CD14-positive monocyte (primary cell): Measurements from ENCODE around the gene FUT8. TPM values are rescaled to one million over a fixed set of nuclear protein-coding genes. Genes with fewer than 3 reads are reported as not detected.

Source experiments
- DNase-seq, 3 donors: peaks; one replicate each; pipeline ENCODE4 v3.0.0-alpha.2; 2011 to 2022
- H2AFZ ChIP-seq: 2 replicates; pipeline ENCODE4 v1.6.0; 2012; ENCODE audit warnings: mild to moderate bottlenecking, low read depth, low read length, inconsistent platforms; ENCODE audit not compliant: insufficient read depth, poor library complexity, severe bottlenecking
- H3K27ac ChIP-seq, 2 donors: 1 replicate in 1 of 2; 2 replicates in 1 of 2; pipeline ENCODE4 v1.5.1; 2012 to 2013; ENCODE audit warnings: low read length in 2 of 2, control low read depth in 1 of 2, inconsistent platforms in 1 of 2, low read depth in 1 of 2, mild to moderate bottlenecking in 1 of 2
- H3K27me3 ChIP-seq, 2 donors: one replicate each; pipeline versions ENCODE4 v1.6.0 to v1.6.1; 2011 to 2013; ENCODE audit warnings: low read length in 2 of 2; ENCODE audit not compliant: control insufficient read depth in 2 of 2, insufficient read depth in 2 of 2
- H3K36me3 ChIP-seq, 2 donors: replicated peaks in 1 of 2; 1 replicate in 1 of 2; 2 replicates in 1 of 2; pipeline versions ENCODE4 v1.5.1 to v1.6.1; 2012 to 2013; ENCODE audit warnings: low read length in 2 of 2, control low read depth in 1 of 2, inconsistent platforms in 1 of 2, mild to moderate bottlenecking in 1 of 2; ENCODE audit not compliant: insufficient read depth in 2 of 2, control insufficient read depth in 1 of 2
- H3K4me1 ChIP-seq, 2 donors: 1 replicate in 1 of 2; 2 replicates in 1 of 2; pipeline versions ENCODE4 v1.5.1 to v1.6.1; 2012 to 2013; ENCODE audit warnings: low read length in 2 of 2, control low read depth in 1 of 2, inconsistent platforms in 1 of 2, mild to moderate bottlenecking in 1 of 2, moderate library complexity in 1 of 2; ENCODE audit not compliant: insufficient read depth in 2 of 2, control insufficient read depth in 1 of 2
- H3K4me2 ChIP-seq: replicated peaks from 2 replicates; pipeline ENCODE3; 2012; ENCODE audit warnings: low read length, moderate library complexity, mild to moderate bottlenecking; ENCODE audit not compliant: poor library complexity, severe bottlenecking; ENCODE audit errors: extremely low read depth
- H3K4me3 ChIP-seq, 3 experiments: fragments of 200-600 bp in 1 of 3; sonication (generic) in 1 of 3; replicated peaks in 1 of 3; 1 replicate in 2 of 3; 2 replicates in 1 of 3; pipeline ENCODE4 v1.5.1; 2011 to 2013; ENCODE audit warnings: low read length in 3 of 3, mild to moderate bottlenecking in 3 of 3, control low read depth in 2 of 3, low read depth in 2 of 3, inconsistent platforms in 1 of 3, moderate library complexity in 1 of 3
- H3K79me2 ChIP-seq: 2 replicates; pipeline ENCODE4 v1.6.0; 2012; ENCODE audit warnings: mild to moderate bottlenecking, control low read depth, inconsistent platforms, low read length, moderate library complexity; ENCODE audit not compliant: insufficient read depth
- H3K9ac ChIP-seq: 2 replicates; pipeline ENCODE4 v1.6.0; 2017; ENCODE audit warnings: low read length, mild to moderate bottlenecking; ENCODE audit not compliant: insufficient read depth, poor library complexity, severe bottlenecking
- H3K9me3 ChIP-seq, 2 donors: replicated peaks in 1 of 2; 1 replicate in 1 of 2; 2 replicates in 1 of 2; pipeline versions ENCODE4 v1.5.1 to v1.6.1; 2012 to 2013; ENCODE audit warnings: low read length in 2 of 2, control low read depth in 1 of 2; ENCODE audit not compliant: control insufficient read depth in 1 of 2, insufficient read depth in 1 of 2
- H4K20me1 ChIP-seq: 2 replicates; pipeline ENCODE4 v1.6.0; 2012; ENCODE audit warnings: mild to moderate bottlenecking, low read length, control low read depth, moderate library complexity; ENCODE audit not compliant: insufficient read depth
- H3K27ac Mint-ChIP-seq, 7 donors: one replicate each; pipeline ENCODE4 v1.8.0; 2020; ENCODE audit warnings: mild to moderate bottlenecking in 7 of 7, mixed read lengths in 7 of 7, moderate library complexity in 6 of 7, inconsistent platforms in 2 of 7
- H3K27me3 Mint-ChIP-seq, 3 donors: one replicate each; pipeline ENCODE4 v1.8.0; 2021 to 2022; ENCODE audit warnings: low read depth in 3 of 3, mild to moderate bottlenecking in 3 of 3, mixed read lengths in 3 of 3, moderate library complexity in 3 of 3, inconsistent platforms in 1 of 3
- H3K36me3 Mint-ChIP-seq, 2 donors: one replicate each; pipeline ENCODE4 v1.8.0; 2020; ENCODE audit warnings: mixed read lengths in 2 of 2, inconsistent platforms in 1 of 2, mild to moderate bottlenecking in 1 of 2
- H3K4me1 Mint-ChIP-seq: one replicate; pipeline ENCODE4 v1.8.0; 2020; ENCODE audit warnings: mild to moderate bottlenecking, mixed read lengths
- H3K4me3 Mint-ChIP-seq, 2 donors: one replicate each; pipeline ENCODE4 v1.8.0; 2020; ENCODE audit warnings: mild to moderate bottlenecking in 2 of 2, mixed read lengths in 2 of 2, moderate library complexity in 1 of 2
- H3K9me3 Mint-ChIP-seq, 7 donors: one replicate each; pipeline ENCODE4 v1.8.0; 2020 to 2022; ENCODE audit warnings: mixed read lengths in 7 of 7, mild to moderate bottlenecking in 6 of 7, moderate library complexity in 6 of 7, inconsistent platforms in 2 of 7
- CTCF ChIP-seq: fragments of 200-600 bp; IDR thresholded peaks from one replicate; pipeline ENCODE4 v1.8.0; 2022; ENCODE audit warnings: antibody characterized with exemption, mild to moderate bottlenecking
- WGBS: methylation state at CpG from one replicate; pipeline ENCODE4 v1.1.5; 2013; ENCODE audit warnings: missing lambda C conversion rate; ENCODE audit not compliant: insufficient coverage; 5-methylcytosine and 5-hydroxymethylcytosine counted together
- intact Hi-C, 2 donors: fragments of 100-400 bp; cut with micrococcal nuclease; formaldehyde crosslinking; loops; one replicate each; pipeline versions ENCODE4 v1.15.0 to v1.15.1; 2023
- polyA plus RNA-seq, 3 donors: library from polyadenylated mRNA; depleted of rRNA in 1 of 3; unstranded in 2 of 3; stranded (reverse) in 1 of 3; fragments of 300-500 nt in 2 of 3; fragments of >200 nt in 1 of 3; fragmentation: Illumina TruSeq in 2 of 3; gene quantifications; 1 replicate in 2 of 3; 2 replicates in 1 of 3; pipeline ENCODE4 v1.2.3, GENCODE V29; 2012 to 2021

The FUT8 gene
- polyA plus RNA-seq, 3 donors, result 1.6 to 5.1 (median 5.0) TPM

GRCh38 chr14:65720171-65720570 is 307.6 kb downstream of the FUT8 start:
- H4K20me1 ChIP-seq, result no peaks in the 10 kb centered on the region
- no peaks in the 10 kb centered on the region for H3K79me2 ChIP-seq
- Mint-ChIP-seq H3K27ac (no peak overlapping the region), H3K4me3 (no peak overlapping the region), H3K27me3 (peaks cover 0 to 1% (median 0%) of the 10 kb centered on the region in 3 donors), H3K36me3 (peaks cover 5 to 7% of the 10 kb centered on the region in 2 donors), H3K9me3 (peaks cover 23 to 39% (median 27%) of the 10 kb centered on the region in 7 donors), H3K4me1 (no peaks in the 10 kb centered on the region)
- H3K9ac ChIP-seq, result no peak overlapping the region
- WGBS, result 100% methylated on average over 1 of the region's 1 CpG
- no peaks in the 10 kb centered on the region for H3K27me3 ChIP-seq
- intact Hi-C loops, result no loop called here
- peaks cover 21 to 28% of the 10 kb centered on the region in 2 donors for H3K9me3 ChIP-seq
- no peak for DNase-seq
- no peaks in the 10 kb centered on the region for H3K36me3 ChIP-seq
- TF ChIP-seq CTCF, result no peak
- H3K27ac ChIP-seq, result no peak overlapping the region
- H3K4me2 ChIP-seq, result no peak overlapping the region
- H2AFZ ChIP-seq, result no peak overlapping the region
- H3K4me1 ChIP-seq, result no peaks in the 10 kb centered on the region
- H3K4me3 ChIP-seq, result no peak overlapping the region

GRCh38 chr14:65720743-65721142 is 308.2 kb downstream of the FUT8 start:
- no peaks in the 10 kb centered on the region for H3K27me3 Mint-ChIP-seq
- peaks cover 18 to 37% (median 25%) of the 10 kb centered on the region in 7 donors for H3K9me3 Mint-ChIP-seq
- no peak for TF ChIP-seq CTCF
- H3K9me3 ChIP-seq, result peaks cover 19 to 27% of the 10 kb centered on the region in 2 donors
- no peaks in the 10 kb centered on the region for H3K4me1 Mint-ChIP-seq
- H3K79me2 ChIP-seq, result no peaks in the 10 kb centered on the region
- no peak overlapping the region for H3K4me3 ChIP-seq
- no peak overlapping the region for H2AFZ ChIP-seq
- H3K4me3 Mint-ChIP-seq, result no peak overlapping the region
- H3K27me3 ChIP-seq, result no peaks in the 10 kb centered on the region
- peaks cover 5 to 7% of the 10 kb centered on the region in 2 donors for H3K36me3 Mint-ChIP-seq
- 100% methylated on average over 2 of the region's 5 CpGs for WGBS
- H3K4me2 ChIP-seq, result no peak overlapping the region
- H3K36me3 ChIP-seq, result no peaks in the 10 kb centered on the region
- H3K9ac ChIP-seq, result no peak overlapping the region
- DNase-seq, result no peak
- intact Hi-C loops, result no loop called here
- H4K20me1 ChIP-seq, result no peaks in the 10 kb centered on the region
- no peak overlapping the region for H3K27ac ChIP-seq
- no peaks in the 10 kb centered on the region for H3K4me1 ChIP-seq
- H3K27ac Mint-ChIP-seq, result no peak overlapping the region
